Spinal cord (tissue), 10 donors: ENCODE data around the gene LAPTM5. TPM values are rescaled to one million over a fixed set of nuclear protein-coding genes. Genes with fewer than 3 reads are reported as not detected.

ENCODE experiments used
- DNase-seq, 6 donors: peaks; one replicate each; pipeline versions ENCODE4 v3.0.0 to v3.0.0-alpha.2; 2013 to 2015; ENCODE audit warnings: low spot score in 6 of 6, low read depth in 4 of 6
- H3K27ac ChIP-seq: one replicate; pipeline ENCODE4 v1.5.1; 2013; ENCODE audit warnings: low read depth, low read length, control low read depth
- H3K27me3 ChIP-seq: one replicate; pipeline ENCODE4 v1.6.1; 2013; ENCODE audit warnings: low read length; ENCODE audit not compliant: control insufficient read depth, insufficient read depth
- H3K36me3 ChIP-seq: one replicate; pipeline ENCODE4 v1.6.1; 2013; ENCODE audit warnings: low read length; ENCODE audit not compliant: control insufficient read depth, insufficient read depth
- H3K4me1 ChIP-seq: one replicate; pipeline ENCODE4 v1.6.1; 2013; ENCODE audit warnings: low read length; ENCODE audit not compliant: control insufficient read depth, insufficient read depth
- H3K4me3 ChIP-seq: one replicate; pipeline ENCODE4 v1.5.1; 2013; ENCODE audit warnings: low read depth, low read length, control low read depth
- H3K9me3 ChIP-seq: one replicate; pipeline ENCODE4 v1.6.1; 2013; ENCODE audit warnings: low read length; ENCODE audit not compliant: control insufficient read depth, insufficient read depth
- WGBS: methylation state at CpG from one replicate; pipeline ENCODE4 v1.1.5; 2013; ENCODE audit warnings: missing lambda C conversion rate; ENCODE audit not compliant: insufficient coverage; 5-methylcytosine and 5-hydroxymethylcytosine counted together
- polyA plus RNA-seq, 2 donors: library from polyadenylated mRNA; unstranded; fragments of 120-200 nt; gene quantifications; one replicate each; pipeline ENCODE4 v1.2.1, GENCODE V29; 2013; ENCODE audit not compliant: insufficient read length in 2 of 2
- total RNA-seq, 2 donors: library from RNA; depleted of rRNA in 1 of 2; stranded (reverse); fragments of 120-200 nt in 1 of 2; fragments of >200 nt in 1 of 2; gene quantifications; one replicate each; pipeline versions ENCODE4 v1.2.3 to v1.2.4, GENCODE V29; 2013 to 2014
- donor health status: healthy.

The LAPTM5 gene
- total and polyA plus RNA-seq, 4 donors = 13.8 to 55.0 (median 39.6) TPM

DNA sequence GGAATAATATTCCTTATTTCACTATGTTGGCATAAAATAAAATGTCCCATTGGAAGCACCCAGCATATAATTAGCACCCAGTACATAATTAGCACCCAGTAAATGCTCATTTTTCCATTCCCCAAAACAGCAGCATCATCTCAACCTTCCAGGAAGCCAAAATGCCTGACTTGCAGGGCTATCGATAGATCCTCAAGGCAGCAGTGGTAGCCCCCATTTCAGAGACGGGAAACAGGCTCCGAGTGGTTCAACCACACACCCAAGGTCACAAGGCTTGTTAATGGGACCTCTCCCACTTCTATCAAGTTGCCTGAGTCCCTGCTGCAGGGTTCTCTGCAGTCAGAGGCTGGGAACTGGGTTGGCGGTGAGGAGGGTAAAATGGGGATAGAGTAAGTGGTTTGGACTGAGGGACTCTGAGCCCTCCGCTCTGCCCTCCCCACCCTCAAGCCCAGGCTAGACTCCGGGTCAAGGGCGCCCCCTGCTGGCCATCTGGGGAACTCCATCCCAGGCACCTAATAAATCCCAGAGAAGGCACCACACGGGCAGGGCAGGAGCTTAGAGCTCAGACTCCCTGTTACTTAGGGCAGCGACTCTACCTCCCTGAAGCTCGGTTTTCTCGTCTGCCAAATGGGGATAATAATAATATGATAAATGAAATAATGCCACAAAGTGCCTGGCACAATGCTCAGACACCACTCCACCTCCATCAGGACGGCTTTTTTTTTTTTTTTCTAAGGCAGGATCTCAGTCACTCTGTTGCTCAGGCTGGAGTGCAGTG lies 21.9 kb upstream of the LAPTM5 start:
- Histone ChIP-seq H3K27ac (no peak overlapping the region), H3K27me3 (no peaks in the 10 kb centered on the region), H3K4me1 (peaks cover 41% of the 10 kb centered on the region), H3K36me3 (no peaks in the 10 kb centered on the region), H3K4me3 (no peak overlapping the region), H3K9me3 (no peaks in the 10 kb centered on the region)
- WGBS = 32% methylated on average over 5 of the region's 12 CpGs
- DNase-seq = peak in 4 of 6 donors; percentile 48 to 83 (median 66)

GRCh38 chr1:30778979-30779293 lies 21.4 kb upstream of the LAPTM5 start:
- no peak overlapping the region for H3K4me3 ChIP-seq
- no peaks in the 10 kb centered on the region for H3K9me3 ChIP-seq
- H3K4me1 ChIP-seq = peaks cover 44% of the 10 kb centered on the region
- no peak for DNase-seq
- no CpG with 5 or more reads among the region's 6 CpGs for WGBS
- no peaks in the 10 kb centered on the region for H3K36me3 ChIP-seq
- H3K27ac ChIP-seq = no peak overlapping the region
- H3K27me3 ChIP-seq = no peaks in the 10 kb centered on the region

GRCh38 chr1:30778154-30778978 lies 20.8 kb upstream of the LAPTM5 start:
- no peak overlapping the region for H3K27ac ChIP-seq
- no peaks in the 10 kb centered on the region for H3K9me3 ChIP-seq
- H3K27me3 ChIP-seq = no peaks in the 10 kb centered on the region
- H3K4me3 ChIP-seq = no peak overlapping the region
- DNase-seq = peak in 2 of 6 donors; percentile 47 to 57
- WGBS = 85% methylated on average over 6 of the region's 11 CpGs
- H3K4me1 ChIP-seq = peaks cover 43% of the 10 kb centered on the region
- H3K36me3 ChIP-seq = no peaks in the 10 kb centered on the region

- 34% methylated on average over 4 of the region's 4 CpGs for WGBS
- no peak overlapping the region for H3K27ac ChIP-seq
- H3K4me1 ChIP-seq = peaks cover 38% of the 10 kb centered on the region
Observed at GRCh38 chr1:30777904-30778153, 20.3 kb upstream of the LAPTM5 start.

DNA sequence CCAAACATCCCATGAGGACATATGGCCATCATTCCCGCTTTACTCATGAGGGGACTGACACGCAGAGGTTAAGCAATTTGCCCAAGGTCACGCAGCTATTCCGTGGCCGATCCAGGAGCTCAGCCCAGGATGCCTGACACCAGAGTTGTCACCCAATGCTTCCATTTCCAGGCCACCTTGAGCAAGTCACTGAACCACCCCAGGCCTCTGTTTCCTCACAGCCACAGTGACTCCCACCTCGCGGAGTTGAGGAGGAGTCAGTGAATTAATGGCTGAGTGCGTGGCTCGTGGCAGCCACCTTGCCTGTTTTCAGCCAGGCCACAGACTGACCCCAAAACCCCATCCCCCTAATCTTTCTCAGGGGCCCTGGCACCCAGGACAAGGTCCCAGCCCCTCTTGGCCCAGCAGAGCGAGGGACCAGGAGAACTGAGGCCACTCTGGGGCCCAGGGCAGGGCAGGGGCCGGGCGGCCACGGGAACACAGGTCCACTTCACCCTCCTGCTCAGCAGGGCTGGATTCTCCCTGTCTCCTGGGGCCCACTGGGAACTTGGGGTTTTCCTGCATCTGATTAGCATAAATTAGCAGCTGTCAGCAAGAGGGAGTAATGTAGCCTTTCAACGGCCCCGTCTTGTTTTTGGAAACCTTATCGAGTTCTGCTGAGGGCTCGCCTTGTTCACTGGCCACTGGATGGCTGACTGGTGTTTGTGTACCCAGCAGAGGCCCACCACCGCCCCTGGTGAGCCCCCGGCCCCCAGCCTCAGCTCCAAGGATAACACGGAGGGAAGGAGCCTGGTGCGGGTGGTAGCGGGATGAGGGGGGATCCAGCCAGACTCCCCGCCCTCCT lies 19.7 kb upstream of the LAPTM5 start:
- Histone ChIP-seq H3K9me3 (no peaks in the 10 kb centered on the region), H3K4me1 (peaks cover 32% of the 10 kb centered on the region), H3K27me3 (no peaks in the 10 kb centered on the region), H3K4me3 (no peak overlapping the region), H3K36me3 (no peaks in the 10 kb centered on the region), H3K27ac (no peak overlapping the region)
- 65% methylated on average over 15 of the region's 23 CpGs for WGBS
- no peak for DNase-seq

More at GRCh38 chr1:30777904-30778153, 20.3 kb upstream of the LAPTM5 start:
- H3K27me3 ChIP-seq = no peaks in the 10 kb centered on the region
- H3K36me3 ChIP-seq = no peaks in the 10 kb centered on the region
- no peaks in the 10 kb centered on the region for H3K9me3 ChIP-seq
- H3K4me3 ChIP-seq = no peak overlapping the region
- no peak for DNase-seq

DNA sequence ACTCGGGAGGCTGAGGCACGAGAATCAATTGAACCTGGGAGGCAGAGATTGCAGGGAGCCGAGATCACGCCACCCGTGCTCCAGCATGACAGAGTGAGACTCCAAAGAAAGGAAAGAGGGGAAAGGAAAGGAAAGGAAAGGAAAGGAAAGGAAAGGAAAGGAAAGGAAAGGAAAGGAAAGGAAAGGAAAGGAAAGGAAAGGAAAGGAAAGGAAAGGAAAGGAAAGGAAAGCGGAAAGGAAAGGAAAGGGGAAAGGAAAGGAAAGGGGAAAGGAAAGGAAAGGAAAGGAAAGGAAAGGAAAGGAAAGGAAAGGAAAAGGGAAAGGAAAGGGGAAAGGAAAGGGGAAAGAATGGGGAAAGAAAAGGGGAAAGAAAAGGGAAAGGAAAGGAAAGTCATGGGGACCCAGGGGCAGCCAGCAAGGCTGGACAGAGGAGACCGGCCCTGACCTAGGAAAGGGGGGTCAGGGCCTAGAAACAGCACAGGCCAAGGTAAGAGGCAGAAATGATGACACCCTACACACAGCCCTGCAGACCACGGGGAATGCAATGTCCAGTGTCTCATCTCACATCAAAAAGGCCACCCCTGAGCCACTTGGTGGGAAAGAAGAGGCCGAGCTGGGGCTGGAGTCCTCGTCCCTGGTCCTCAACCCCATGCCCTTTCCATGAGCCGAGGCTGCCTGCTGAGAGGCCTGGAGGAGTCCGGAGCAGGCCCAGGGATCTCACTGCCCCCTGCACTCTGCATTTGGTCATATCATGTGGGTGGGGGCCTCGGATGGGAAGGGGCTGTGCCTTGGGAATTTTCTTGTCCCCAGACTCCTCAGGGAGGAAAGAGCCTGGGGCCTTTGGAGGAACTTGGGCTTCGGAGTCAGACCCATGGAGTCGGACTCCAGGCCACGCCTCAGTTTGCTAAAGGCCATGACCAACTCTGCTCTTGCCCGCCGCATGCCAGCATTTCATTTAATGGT lies 18.8 kb upstream of the LAPTM5 start:
- WGBS = 95% methylated on average over 15 of the region's 18 CpGs
- H3K36me3 ChIP-seq = no peaks in the 10 kb centered on the region
- no peak for DNase-seq
- no peaks in the 10 kb centered on the region for H3K9me3 ChIP-seq
- no peaks in the 10 kb centered on the region for H3K27me3 ChIP-seq
- H3K27ac ChIP-seq = no peak overlapping the region
- H3K4me1 ChIP-seq = peaks cover 32% of the 10 kb centered on the region
- no peak overlapping the region for H3K4me3 ChIP-seq

DNA sequence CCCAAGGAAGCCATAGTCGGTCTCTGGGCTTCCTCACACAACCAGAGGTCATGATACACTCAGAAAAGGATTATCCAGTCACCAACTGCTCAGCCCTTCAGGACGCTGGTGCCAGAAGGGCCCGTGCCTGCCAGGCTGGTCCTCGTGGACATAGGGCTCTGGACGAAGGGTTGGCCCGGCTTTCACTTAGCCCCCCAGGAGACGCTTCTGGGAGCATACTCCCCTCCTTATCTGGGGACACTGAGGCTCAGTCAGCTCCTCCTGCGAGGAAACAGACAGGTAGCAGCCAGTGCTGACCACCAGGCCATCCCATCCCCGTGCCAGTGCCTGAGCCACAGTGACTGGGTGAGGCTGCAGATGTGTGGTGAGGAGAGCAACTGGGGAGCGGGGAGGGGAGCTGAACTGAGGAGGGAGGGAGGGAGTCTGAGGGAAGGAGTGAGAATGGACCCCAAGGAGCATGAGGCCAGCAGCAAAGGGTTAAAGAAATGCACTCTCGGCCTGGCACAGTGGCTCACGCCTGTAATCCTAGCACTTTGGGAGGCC lies 17.9 kb upstream of the LAPTM5 start:
- WGBS = 87% methylated on average over 9 of the region's 12 CpGs
- H3K36me3 ChIP-seq = no peaks in the 10 kb centered on the region
- no peaks in the 10 kb centered on the region for H3K9me3 ChIP-seq
- H3K4me1 ChIP-seq = peaks cover 32% of the 10 kb centered on the region
- H3K27ac ChIP-seq = no peak overlapping the region
- H3K27me3 ChIP-seq = no peaks in the 10 kb centered on the region
- no peak for DNase-seq
- H3K4me3 ChIP-seq = no peak overlapping the region

DNA sequence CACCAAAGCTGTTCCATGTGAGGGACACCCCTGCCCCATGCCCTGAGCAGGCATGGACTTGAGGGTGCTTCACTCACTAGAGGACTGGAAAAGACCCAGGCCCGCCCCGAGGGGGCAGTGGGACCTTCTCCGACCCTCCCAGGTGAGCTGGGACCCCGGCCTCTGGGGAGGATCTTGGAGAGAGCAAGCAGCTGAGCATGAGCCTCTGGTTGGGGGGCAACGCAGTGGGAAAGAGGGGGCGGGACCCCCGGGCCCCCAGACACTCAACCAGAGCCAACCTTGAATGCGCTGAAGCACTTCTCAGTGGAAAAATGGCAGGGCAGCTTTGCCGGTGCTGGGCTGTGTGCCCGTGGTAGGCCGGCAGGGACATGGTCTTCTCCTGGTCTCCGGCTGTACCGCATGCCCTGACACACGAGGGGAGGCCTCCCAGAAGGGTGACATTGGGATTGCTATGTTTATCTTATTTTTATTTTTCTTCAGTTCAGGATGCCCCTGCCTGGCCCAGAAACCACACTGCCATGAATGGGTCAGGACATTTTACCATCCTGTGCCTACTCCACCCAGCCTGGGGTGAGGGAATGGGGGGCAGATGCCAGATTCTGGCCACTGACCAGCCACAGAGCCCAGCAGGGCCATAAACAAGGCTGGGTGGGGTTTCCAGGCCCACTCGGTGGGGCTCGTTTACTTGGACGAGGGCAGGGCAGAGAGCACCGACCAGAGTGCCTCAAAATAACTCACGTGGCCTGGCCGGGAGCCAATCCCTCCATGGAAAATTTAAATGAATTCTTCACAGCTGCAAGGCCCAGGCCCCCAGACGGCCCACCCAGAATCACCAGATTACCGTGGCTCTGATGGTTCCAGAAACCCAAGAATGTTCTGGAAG lies 17.2 kb upstream of the LAPTM5 start:
- WGBS = 67% methylated on average over 19 of the region's 22 CpGs
- no peaks in the 10 kb centered on the region for H3K27me3 ChIP-seq
- no peaks in the 10 kb centered on the region for H3K36me3 ChIP-seq
- H3K27ac ChIP-seq = no peak overlapping the region
- no peaks in the 10 kb centered on the region for H3K9me3 ChIP-seq
- DNase-seq = no peak
- no peak overlapping the region for H3K4me3 ChIP-seq
- H3K4me1 ChIP-seq = peaks cover 32% of the 10 kb centered on the region
